Body of pancreas (tissue), 4 donors: ENCODE results near the gene VGLL3. TPM values are rescaled to one million over a fixed set of nuclear protein-coding genes. Genes with fewer than 3 reads are reported as not detected.

Source experiments
- ATAC-seq: fragments of 150-250 bp; one replicate; pipeline ENCODE4 v1.9.1; 2016
- DNase-seq, 4 donors: peaks; one replicate each; pipeline ENCODE4 v3.0.0-alpha.2; 2019
- H3K27ac ChIP-seq, 4 donors: fragments of 200-600 bp; sonication (generic); 1 replicate in 3 of 4; 2 replicates in 1 of 4; pipeline versions ENCODE4 v1.5.1 to v1.6.1; 2016 to 2019; ENCODE audit warnings: mild to moderate bottlenecking in 1 of 4, mixed read lengths in 1 of 4, moderate library complexity in 1 of 4
- H3K27me3 ChIP-seq, 2 donors: fragments of 200-600 bp; sonication (generic); one replicate each; pipeline ENCODE4 v1.6.0; 2016; ENCODE audit warnings: mild to moderate bottlenecking in 1 of 2
- H3K36me3 ChIP-seq, 2 donors: fragments of 200-600 bp; sonication (generic); replicated peaks in 1 of 2; 2 replicates each; pipeline ENCODE4 v1.5.1; 2016; ENCODE audit warnings: low read depth in 2 of 2; ENCODE audit not compliant: insufficient read depth in 1 of 2
- H3K4me1 ChIP-seq: fragments of 200-600 bp; sonication (generic); one replicate; pipeline ENCODE4 v1.6.0; 2016
- H3K4me3 ChIP-seq, 2 donors: fragments of 200-600 bp; sonication (generic); 1 replicate in 1 of 2; 2 replicates in 1 of 2; pipeline ENCODE4 v1.5.1; 2016 to 2019
- H3K9me3 ChIP-seq, 3 donors: fragments of 200-600 bp; sonication (generic); 1 replicate in 2 of 3; 2 replicates in 1 of 3; pipeline ENCODE4 v1.5.1; 2016
- CTCF ChIP-seq, 7 experiments: fragments of 450-650 bp in 4 of 7; fragments of 200-600 bp in 3 of 7; sonication (generic) in 3 of 7; IDR thresholded peaks; one replicate each; pipeline ENCODE4 v1.5.1; 2016 to 2019; ENCODE audit warnings: antibody characterized with exemption in 7 of 7
- POLR2A ChIP-seq, 3 donors: fragments of 450-650 bp; IDR thresholded peaks; one replicate each; pipeline ENCODE4 v1.6.1; 2016; ENCODE audit warnings: antibody characterized with exemption in 3 of 3, mild to moderate bottlenecking in 2 of 3
- WGBS, 2 donors: methylation state at CpG; one replicate each; pipeline ENCODE4 v1.1.5; 2017; 5-methylcytosine and 5-hydroxymethylcytosine counted together
- intact Hi-C: fragments of 100-400 bp; cut with DNase I; formaldehyde crosslinking; loops from one replicate; pipeline ENCODE4 v1.15.1; 2023
- total RNA-seq, 2 donors: library from RNA; depleted of rRNA; stranded (reverse); fragments of >200 nt; gene quantifications; one replicate each; pipeline ENCODE4 v1.1.0, GENCODE V29; 2016

Gene VGLL3
- total RNA-seq, 2 donors from 2014 or later = 10.2 to 16.1 TPM

- no peak overlapping the region for H3K4me3 ChIP-seq
- DNase-seq (no peak), ATAC-seq (no peak)
- no peak overlapping the region for H3K27ac ChIP-seq
- 85 to 90% methylated on average over 3 of the region's 3 CpGs for WGBS, 2 donors
- H3K9me3 ChIP-seq = no peaks in the 10 kb centered on the region
- TF ChIP-seq CTCF (IDR thresholded peaks at IDR 0.05) (no peak), POLR2A (IDR thresholded peaks at IDR 0.05) (no peak)
- peaks cover 5% of the 10 kb centered on the region for H3K4me1 ChIP-seq
- intact Hi-C loops = no loop called here
- no peaks in the 10 kb centered on the region for H3K36me3 ChIP-seq
- H3K27me3 ChIP-seq = no peaks in the 10 kb centered on the region
These were observed 40.2 kb downstream of the VGLL3 start for GRCh38 chr3:86950717-86951116.

- H3K36me3 ChIP-seq = no peaks in the 10 kb centered on the region
- TF ChIP-seq POLR2A (IDR thresholded peaks at IDR 0.05) = no peak
- no peak for TF ChIP-seq CTCF (IDR thresholded peaks at IDR 0.05)
- H3K9me3 ChIP-seq = no peaks in the 10 kb centered on the region
- no peaks in the 10 kb centered on the region for H3K27me3 ChIP-seq
- DNase-seq = no peak
- no peak for ATAC-seq
- H3K4me3 ChIP-seq = no peak overlapping the region
- H3K4me1 ChIP-seq = peaks cover 5% of the 10 kb centered on the region
- no peak overlapping the region for H3K27ac ChIP-seq
- intact Hi-C loops = no loop called here
These were observed 41.1 kb downstream of the VGLL3 start for GRCh38 chr3:86949850-86950249.

GRCh38 chr3:86948822-86949221 lies 42.1 kb downstream of the VGLL3 start:
- ATAC-seq (no peak), DNase-seq (no peak)
- H3K9me3 ChIP-seq = no peaks in the 10 kb centered on the region
- TF ChIP-seq CTCF (IDR thresholded peaks at IDR 0.05) = no peak
- no peak for TF ChIP-seq POLR2A (IDR thresholded peaks at IDR 0.05)
- intact Hi-C loops = no loop called here
- H3K4me1 ChIP-seq = no peaks in the 10 kb centered on the region
- 56 to 78% methylated on average over 1 of the region's 1 CpG for WGBS, 2 donors
- no peaks in the 10 kb centered on the region for H3K27me3 ChIP-seq
- H3K36me3 ChIP-seq = no peaks in the 10 kb centered on the region
- no peak overlapping the region for H3K27ac ChIP-seq
- no peak overlapping the region for H3K4me3 ChIP-seq

GRCh38 chr3:86942206-86942605 lies 48.7 kb downstream of the VGLL3 start:
- no peak for ATAC-seq
- TF ChIP-seq POLR2A (IDR thresholded peaks at IDR 0.05) (no peak), CTCF (IDR thresholded peaks at IDR 0.05) (no peak)
- intact Hi-C loops = no loop called here
- no peak for DNase-seq
- Histone ChIP-seq H3K4me3 (no peak overlapping the region), H3K36me3 (no peaks in the 10 kb centered on the region), H3K27ac (no peak overlapping the region), H3K4me1 (peaks cover 4% of the 10 kb centered on the region), H3K9me3 (no peaks in the 10 kb centered on the region), H3K27me3 (no peaks in the 10 kb centered on the region)
- WGBS, 2 donors = 79 to 82% methylated on average over 3 of the region's 3 CpGs

- TF ChIP-seq CTCF (IDR thresholded peaks at IDR 0.05) (no peak), POLR2A (IDR thresholded peaks at IDR 0.05) (no peak)
- H3K4me1 ChIP-seq = peaks cover 4% of the 10 kb centered on the region
- no peak overlapping the region for H3K27ac ChIP-seq
- H3K9me3 ChIP-seq = no peaks in the 10 kb centered on the region
- no peaks in the 10 kb centered on the region for H3K27me3 ChIP-seq
- H3K4me3 ChIP-seq = no peak overlapping the region
- intact Hi-C loops = no loop called here
- DNase-seq = no peak
- ATAC-seq = no peak
- H3K36me3 ChIP-seq = no peaks in the 10 kb centered on the region
- whole genome bisulfite sequencing, 2 donors = 45 to 47% methylated on average over 3 of the region's 3 CpGs
These were observed 52.4 kb downstream of the VGLL3 start for GRCh38 chr3:86938416-86939105.
